Measurements from ENCODE around the gene STK17B.

- TF ChIP-seq CTCF (IDR thresholded peaks at IDR 0.05): no peak
- no peak for TF ChIP-seq POLR2A (IDR thresholded peaks at IDR 0.05)
Observed at GRCh38 chr2:196083601-196084000, 87.8 kb downstream of the STK17B start.
